HepG2 (cell line): Measurements from ENCODE around the gene CEP19. TPM values are rescaled to one million over a fixed set of nuclear protein-coding genes. Genes with fewer than 3 reads are reported as not detected.

Source experiments
- DDIT3 ChIP-seq: sonication (generic); formaldehyde crosslinking; IDR thresholded peaks from 2 replicates; pipeline ENCODE4 v1.4.0; 2020; ENCODE audit warnings: mild to moderate bottlenecking, missing genetic modification reagents
- ELF3 ChIP-seq: IDR thresholded peaks from 2 replicates; pipeline ENCODE4 v1.6.1; 2016; ENCODE audit warnings: missing genetic modification reagents, missing compliant biosample characterization
- GLI4 ChIP-seq: sonication (generic); formaldehyde crosslinking; IDR thresholded peaks from 2 replicates; pipeline ENCODE4 v1.5.1; 2020; ENCODE audit warnings: missing genetic modification reagents, mild to moderate bottlenecking, moderate library complexity, borderline replicate concordance
- RELA ChIP-seq: sonication (generic); formaldehyde crosslinking; IDR thresholded peaks from 2 replicates; pipeline ENCODE4 v1.4.0; 2020; ENCODE audit warnings: missing genetic modification reagents
- UBTF ChIP-seq: sonication (generic); formaldehyde crosslinking; IDR thresholded peaks from 2 replicates; pipeline ENCODE4 v1.4.0; 2020; ENCODE audit warnings: mild to moderate bottlenecking, missing genetic modification reagents
- ZFP36 ChIP-seq: fragments of 150-350 bp; IDR thresholded peaks from 2 replicates; pipeline ENCODE4 v1.6.1; 2018; ENCODE audit warnings: borderline replicate concordance, low read length, low read depth; ENCODE audit not compliant: partially characterized antibody
- ZFX ChIP-seq: sonication (generic); formaldehyde crosslinking; IDR thresholded peaks from 2 replicates; pipeline ENCODE4 v1.4.0; 2020; ENCODE audit warnings: mild to moderate bottlenecking, low read depth, missing genetic modification reagents, moderate library complexity
- ZNF557 ChIP-seq: sonication (generic); formaldehyde crosslinking; IDR thresholded peaks from 2 replicates; pipeline ENCODE4 v1.4.0; 2020; ENCODE audit warnings: missing genetic modification reagents
- polyA plus RNA-seq, 8 experiments: library from polyadenylated mRNA; depleted of rRNA in 3 of 8; stranded (reverse) in 7 of 8; unstranded in 1 of 8; fragments of >200 nt; fragmentation: Illumina TruSeq in 4 of 8; extraction: Trizol in 4 of 8; gene quantifications; 2 replicates each; pipeline versions ENCODE4 v1.2.1 to v1.2.3, GENCODE V29; 2011 to 2016; ENCODE audit warnings: low read depth in 4 of 8, missing spikeins in 1 of 8, mixed read lengths in 1 of 8; ENCODE audit not compliant: insufficient read depth in 1 of 8
- total RNA-seq, 5 experiments: library from RNA; depleted of rRNA; stranded (reverse); fragments of >200 nt; fragmentation: Illumina TruSeq; extraction: Trizol; gene quantifications; 2 replicates each; pipeline ENCODE4 v1.2.3, GENCODE V29; 2016; ENCODE audit warnings: low read depth in 1 of 5
- TF ChIP-seq, protein P1 (sequence below): fragments of 450-650 bp; IDR thresholded peaks from 2 replicates; pipeline ENCODE4 v1.6.1; 2016
- TF ChIP-seq, protein P2 (sequence below): conservative IDR thresholded peaks from 2 replicates; pipeline ENCODE4 v1.6.1; 2018; ENCODE audit warnings: missing genetic modification reagents
- TF ChIP-seq, protein P3 (sequence below): sonication (generic); formaldehyde crosslinking; IDR thresholded peaks from 2 replicates; pipeline ENCODE4 v1.4.0; 2020; ENCODE audit warnings: mild to moderate bottlenecking, missing genetic modification reagents

The CEP19 gene
- total and polyA plus RNA-seq, 2 of the 13 experiments (the other 11 are each of a cell fraction or from before 2014, with no cell fraction given) = 0.48 to 1.2 TPM

GRCh38 chr3:196712514-196713413 lies 714 bp upstream of the CEP19 start (continued):
- TF ChIP-seq, protein P1, sequence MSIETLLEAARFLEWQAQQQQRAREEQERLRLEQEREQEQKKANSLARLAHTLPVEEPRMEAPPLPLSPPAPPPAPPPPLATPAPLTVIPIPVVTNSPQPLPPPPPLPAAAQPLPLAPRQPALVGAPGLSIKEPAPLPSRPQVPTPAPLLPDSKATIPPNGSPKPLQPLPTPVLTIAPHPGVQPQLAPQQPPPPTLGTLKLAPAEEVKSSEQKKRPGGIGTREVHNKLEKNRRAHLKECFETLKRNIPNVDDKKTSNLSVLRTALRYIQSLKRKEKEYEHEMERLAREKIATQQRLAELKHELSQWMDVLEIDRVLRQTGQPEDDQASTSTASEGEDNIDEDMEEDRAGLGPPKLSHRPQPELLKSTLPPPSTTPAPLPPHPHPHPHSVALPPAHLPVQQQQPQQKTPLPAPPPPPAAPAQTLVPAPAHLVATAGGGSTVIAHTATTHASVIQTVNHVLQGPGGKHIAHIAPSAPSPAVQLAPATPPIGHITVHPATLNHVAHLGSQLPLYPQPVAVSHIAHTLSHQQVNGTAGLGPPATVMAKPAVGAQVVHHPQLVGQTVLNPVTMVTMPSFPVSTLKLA = no peak
- TF ChIP-seq ZFP36 (no peak), ZNF557 (CRISPR knock-in tag) (no peak), DDIT3 (CRISPR knock-in tag) (no peak), UBTF (peak; percentile 53; the same call in 1 of the 2 replicates), ZFX (CRISPR knock-in tag) (peak; percentile 45; the same call in 1 of the 2 replicates), RELA (CRISPR knock-in tag) (no peak), ELF3 (CRISPR knock-in tag) (0 out of 2 replicates have a peak, but pooled peaks have one; percentile 2), GLI4 (no peak)
- TF ChIP-seq, protein P2, sequence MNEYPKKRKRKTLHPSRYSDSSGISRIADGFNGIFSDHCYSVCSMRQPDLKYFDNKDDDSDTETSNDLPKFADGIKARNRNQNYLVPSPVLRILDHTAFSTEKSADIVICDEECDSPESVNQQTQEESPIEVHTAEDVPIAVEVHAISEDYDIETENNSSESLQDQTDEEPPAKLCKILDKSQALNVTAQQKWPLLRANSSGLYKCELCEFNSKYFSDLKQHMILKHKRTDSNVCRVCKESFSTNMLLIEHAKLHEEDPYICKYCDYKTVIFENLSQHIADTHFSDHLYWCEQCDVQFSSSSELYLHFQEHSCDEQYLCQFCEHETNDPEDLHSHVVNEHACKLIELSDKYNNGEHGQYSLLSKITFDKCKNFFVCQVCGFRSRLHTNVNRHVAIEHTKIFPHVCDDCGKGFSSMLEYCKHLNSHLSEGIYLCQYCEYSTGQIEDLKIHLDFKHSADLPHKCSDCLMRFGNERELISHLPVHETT = no peak
- TF ChIP-seq, protein P3, sequence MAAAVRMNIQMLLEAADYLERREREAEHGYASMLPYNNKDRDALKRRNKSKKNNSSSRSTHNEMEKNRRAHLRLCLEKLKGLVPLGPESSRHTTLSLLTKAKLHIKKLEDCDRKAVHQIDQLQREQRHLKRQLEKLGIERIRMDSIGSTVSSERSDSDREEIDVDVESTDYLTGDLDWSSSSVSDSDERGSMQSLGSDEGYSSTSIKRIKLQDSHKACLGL (CRISPR knock-in tag) = no peak
